ENCODE measurements around the gene EEFSEC. TPM values are rescaled to one million over a fixed set of nuclear protein-coding genes. Genes with fewer than 3 reads are reported as not detected.

EEFSEC gene
- total RNA-seq, 1 experiment from 2014 or later = 9.5 TPM

DNA sequence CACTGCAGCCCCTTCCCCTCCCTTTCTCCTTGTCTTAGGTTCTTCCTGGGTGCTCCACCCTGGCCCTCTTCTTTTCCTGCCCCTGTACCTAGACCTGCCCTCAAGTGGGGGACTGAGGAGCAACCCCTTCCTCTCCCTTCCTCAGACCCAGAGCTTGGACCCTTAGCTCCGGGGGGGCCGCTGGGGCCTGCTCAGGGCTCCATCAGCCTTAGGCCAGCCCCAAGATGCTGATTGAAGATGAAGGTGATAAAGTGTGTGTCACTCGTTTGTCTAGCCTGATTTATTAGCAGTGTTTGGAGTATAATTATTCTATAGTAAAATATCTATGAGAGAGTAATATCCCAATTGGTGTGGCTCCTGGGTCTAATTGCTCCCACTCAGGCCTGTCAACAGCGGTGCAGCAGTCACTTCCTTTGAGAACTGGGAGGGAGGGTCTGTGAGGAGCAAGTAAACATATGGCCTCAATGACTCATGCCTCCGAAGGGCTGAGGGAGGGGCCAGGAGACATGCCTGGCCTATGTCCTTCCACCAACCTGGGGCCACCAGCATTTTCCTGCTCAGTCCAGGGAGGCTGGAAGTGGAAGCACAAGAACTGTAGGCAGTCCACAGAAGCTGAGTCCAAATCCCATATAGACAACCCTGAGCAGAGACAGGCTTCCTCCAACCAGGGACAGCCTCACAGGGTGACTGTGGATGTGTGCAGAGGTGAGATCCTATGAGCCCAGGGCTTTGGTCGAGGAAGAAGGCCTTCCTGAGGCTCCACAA lies 190.2 kb downstream of the EEFSEC start:
- Histone ChIP-seq H3K23ac (ENCODE audit: insufficient read length, low read depth, low read length) (no peak overlapping the region), H2AK5ac (ENCODE audit: insufficient read length, low read length) (no peak overlapping the region), H4K5ac (ENCODE audit: insufficient read length, low read depth, low read length) (no peak overlapping the region), H2BK20ac (ENCODE audit: low read depth, low read length, poor library complexity, severe bottlenecking) (no peak overlapping the region), H3K79me2 (ENCODE audit: insufficient read depth, low read length) (no peaks in the 10 kb centered on the region), H4K8ac (replicated peaks; ENCODE audit: insufficient read length, low read depth, low read length) (no peak overlapping the region), H2BK15ac (ENCODE audit: low read depth, low read length) (no peak overlapping the region), H3K4me2 (ENCODE audit: insufficient read depth, insufficient read length, low read length) (no peak overlapping the region), H3K4me1 (ENCODE audit: insufficient read depth, low read length) (no peaks in the 10 kb centered on the region), H3K14ac (ENCODE audit: insufficient read depth, low read length) (no peak overlapping the region; the same call in 1 of the 2 replicates), H2BK120ac (ENCODE audit: low read depth, low read length, poor library complexity, severe bottlenecking) (no peak overlapping the region), H2BK12ac (ENCODE audit: insufficient read length, low read depth, low read length) (no peak overlapping the region), H3T11ph (ENCODE audit: low read length) (no peak overlapping the region), H3K27ac (ENCODE audit: insufficient read length, low read depth, low read length) (no peak overlapping the region), H3K4ac (ENCODE audit: low read depth, low read length) (no peak overlapping the region), H3K23me2 (ENCODE audit: insufficient read length, low read depth, low read length, poor library complexity, severe bottlenecking) (no peaks in the 10 kb centered on the region), H2BK5ac (ENCODE audit: insufficient read length, low read length) (no peak overlapping the region), H3K79me1 (ENCODE audit: insufficient read depth, low read depth, low read length, poor library complexity, severe bottlenecking) (no peaks in the 10 kb centered on the region), H3K56ac (ENCODE audit: insufficient read length, low read depth, low read length) (no peak overlapping the region), H4K91ac (ENCODE audit: insufficient read length, low read depth, low read length) (no peak overlapping the region), H3K9me3 (ENCODE audit: control insufficient read depth, low read depth, low read length) (no peaks in the 10 kb centered on the region), H2AFZ (ENCODE audit: low read length) (no peak overlapping the region), H3K18ac (ENCODE audit: insufficient read length, low read depth, low read length) (no peak overlapping the region), H3K27me3 (ENCODE audit: insufficient read depth, low read length) (no peaks in the 10 kb centered on the region), H3K9ac (ENCODE audit: extremely low read depth, insufficient read length, low read length) (no peak overlapping the region), H4K20me1 (ENCODE audit: control insufficient read depth, insufficient read depth, insufficient read length) (peaks cover 2% of the 10 kb centered on the region)
- Mint-ChIP-seq H3K4me3 (no peak overlapping the region), H3K27me3 (ENCODE audit: low read depth) (no peaks in the 10 kb centered on the region), H3K9me3 (no peaks in the 10 kb centered on the region), H3K36me3 (ENCODE audit: insufficient read depth in 1 of 3, low read depth in 3 of 3) (no peaks in the 10 kb centered on the region; a peak in 2 of 7 replicates), H3K27ac (peak overlapping the region in 1 of 3 experiments; percentile 87; a peak in 3 of 7 replicates), H3K4me1 (peaks cover 6 to 10% of the 10 kb centered on the region in 2 experiments)
- DNase-seq = peak; percentile 61
- TF ChIP-seq CTCF (conservative IDR thresholded peaks at IDR 0.05) = no peak
- WGBS (ENCODE audit: extremely low coverage, insufficient read length, low lambda C conversion rate) = no CpG with 5 or more reads among the region's 6 CpGs
